IPS-NIHi11 (cell line): Measurements from ENCODE around the gene DLX3.
"Not testable (repeated sequence)": the region's sequence is repeated elsewhere in the genome, so short reads cannot be mapped to it uniquely, and the experiment has no call there.

Source experiments
- DNase-seq: peaks from one replicate; pipeline ENCODE4 v3.0.0; 2012; ENCODE audit warnings: mixed read lengths, low spot score

DLX3 gene

DNA sequence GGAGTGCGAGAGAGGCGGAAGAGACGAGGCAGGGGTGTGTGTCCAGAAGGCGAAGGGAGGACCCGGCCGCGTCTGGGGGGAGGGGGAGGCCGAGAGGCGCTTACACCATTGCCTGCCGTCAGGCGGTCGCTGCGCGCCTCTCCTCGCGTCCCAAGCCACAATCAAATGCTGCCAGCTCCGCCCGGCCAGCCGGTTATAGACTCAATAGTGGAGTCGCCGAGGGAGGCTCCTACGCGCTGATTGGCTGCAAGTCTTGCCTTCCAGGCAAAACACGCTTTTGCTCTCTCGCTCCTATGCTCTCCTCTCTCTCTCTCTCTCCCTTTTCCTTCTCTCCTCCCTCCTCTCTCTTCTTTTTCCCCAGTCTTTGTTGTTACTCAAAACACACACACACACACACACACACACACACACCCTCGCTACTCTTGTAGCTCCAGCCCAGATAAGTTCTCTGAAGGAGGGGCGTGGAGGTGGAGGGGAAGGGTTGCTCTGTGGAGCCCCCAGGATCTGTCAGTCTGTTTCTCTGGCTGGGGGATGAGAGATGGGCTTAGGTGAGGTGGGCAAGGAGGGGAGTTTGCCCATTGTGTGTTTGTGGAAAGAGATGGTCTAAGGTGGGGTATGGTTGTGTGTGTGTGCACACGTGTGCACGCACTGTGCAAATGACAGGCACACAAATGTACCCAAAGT lies at the start of gene DLX3:
Gene DLX3, minus strand, starts transcription at position 170 of the 684 bp plus-strand sequence. CDS start 226 bp downstream, outside the sequence.
- peak; percentile 88 for DNase-seq

DNA sequence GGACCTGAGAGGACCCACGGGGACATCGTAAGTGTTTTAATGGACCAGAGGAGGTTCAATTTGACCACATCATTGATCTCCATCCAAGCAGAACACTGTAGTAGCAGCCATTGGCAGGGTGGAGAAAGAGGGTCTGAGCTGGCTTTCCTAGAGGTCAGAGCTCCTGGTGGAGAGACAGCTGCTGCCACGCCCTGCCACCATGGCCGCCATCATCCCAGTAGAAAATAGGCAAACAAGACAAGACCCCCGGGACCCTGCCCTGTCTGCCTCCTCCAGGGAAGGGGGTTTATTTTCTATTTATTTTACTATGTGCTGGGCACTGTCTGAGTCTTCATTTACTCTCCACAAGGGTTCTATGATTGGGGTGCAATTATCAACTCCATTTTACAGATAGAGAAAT lies 49.5 kb upstream of the DLX3 start:
- no peak for DNase-seq

GRCh38 chr17:50043290-50044148 lies 48.5 kb upstream of the DLX3 start:
- DNase-seq: no peak

DNA sequence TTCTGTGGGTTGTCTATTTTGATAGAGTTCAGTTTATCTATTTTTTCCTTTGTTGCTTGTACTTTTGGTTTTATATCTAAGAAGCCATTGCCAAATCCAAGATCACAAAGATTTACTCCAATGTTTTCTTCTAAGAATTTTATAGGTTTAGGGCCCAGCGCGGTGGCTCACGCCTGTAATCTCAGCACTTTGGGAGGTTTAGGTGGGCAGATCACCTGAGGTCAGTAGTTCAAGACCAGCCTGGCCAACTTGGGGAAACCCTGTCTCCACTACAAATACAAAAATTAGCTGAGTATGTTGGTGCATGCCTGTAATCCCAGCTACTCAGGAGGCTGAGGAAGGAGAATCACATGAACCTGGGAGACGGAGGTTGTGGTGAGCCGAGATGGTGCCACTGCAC lies 47.2 kb upstream of the DLX3 start:
- no peak for DNase-seq

- not testable (repeated sequence) for DNase-seq
These were observed 45.5 kb upstream of the DLX3 start for GRCh38 chr17:50040496-50040895.

DNA sequence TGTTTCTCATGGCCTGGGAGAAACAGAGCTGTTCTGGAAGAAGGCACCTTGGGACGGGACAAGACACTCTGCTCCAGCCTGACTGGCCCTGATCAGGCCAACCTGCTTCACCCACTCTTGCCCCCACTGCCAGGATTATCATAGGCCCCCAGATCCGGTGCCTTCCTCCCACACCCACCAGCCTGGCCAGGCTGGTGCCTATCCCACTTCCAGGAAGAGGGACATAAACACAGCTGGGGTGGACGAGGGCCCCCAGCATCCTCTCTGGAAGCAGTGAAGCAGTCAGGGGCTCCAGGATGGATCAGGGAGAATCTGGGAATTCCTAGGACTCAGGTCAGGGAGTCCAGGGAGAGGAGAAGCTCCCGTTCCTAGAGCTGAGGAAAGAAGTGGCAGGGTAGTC lies 44.0 kb upstream of the DLX3 start:
- DNase-seq: no peak

GRCh38 chr17:50037321-50038107 lies 42.5 kb upstream of the DLX3 start:
- peak; percentile 53 for DNase-seq

DNA sequence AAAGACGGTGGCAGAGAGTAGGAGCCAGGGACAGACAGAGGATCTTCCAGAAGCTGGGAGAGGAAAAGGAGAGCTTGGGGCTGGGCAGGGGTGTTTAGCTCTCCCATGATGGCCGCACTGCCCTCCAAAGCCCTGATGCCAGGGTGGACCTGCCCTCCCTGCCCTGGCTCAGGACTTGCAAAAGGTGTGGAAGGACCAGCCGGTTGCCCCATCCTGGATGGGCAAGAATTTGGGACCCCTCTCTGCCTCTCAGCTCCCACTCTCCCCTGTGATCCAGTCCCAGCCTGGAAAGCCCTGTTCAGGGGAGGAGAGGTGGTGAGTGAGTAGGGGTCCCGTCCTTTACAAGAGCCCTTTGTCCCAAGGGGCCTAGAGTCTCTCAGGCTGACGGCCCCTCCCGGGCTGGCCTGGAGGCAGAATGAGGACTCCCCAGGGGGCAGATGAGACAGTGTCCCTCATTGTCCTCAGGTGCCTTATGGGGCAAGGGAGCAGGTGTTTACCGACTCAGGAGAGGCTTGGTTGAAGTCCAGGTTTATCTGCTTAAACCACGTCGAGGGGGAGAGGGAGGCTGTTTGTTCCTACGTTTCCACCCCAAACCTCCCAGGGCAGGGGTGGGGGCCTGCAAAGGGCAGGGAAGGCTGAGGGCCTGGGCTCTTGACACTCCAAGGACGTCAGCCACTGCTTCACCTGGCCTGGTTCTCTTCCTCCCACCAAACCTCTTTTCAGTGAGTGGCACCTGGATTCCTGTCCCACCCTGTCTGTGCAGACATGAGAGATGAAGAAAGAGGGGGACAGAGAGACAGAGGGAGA lies 41.6 kb upstream of the DLX3 start:
- DNase-seq: no peak

GRCh38 chr17:50035945-50036344 lies 40.9 kb upstream of the DLX3 start:
- DNase-seq: no peak

DNA sequence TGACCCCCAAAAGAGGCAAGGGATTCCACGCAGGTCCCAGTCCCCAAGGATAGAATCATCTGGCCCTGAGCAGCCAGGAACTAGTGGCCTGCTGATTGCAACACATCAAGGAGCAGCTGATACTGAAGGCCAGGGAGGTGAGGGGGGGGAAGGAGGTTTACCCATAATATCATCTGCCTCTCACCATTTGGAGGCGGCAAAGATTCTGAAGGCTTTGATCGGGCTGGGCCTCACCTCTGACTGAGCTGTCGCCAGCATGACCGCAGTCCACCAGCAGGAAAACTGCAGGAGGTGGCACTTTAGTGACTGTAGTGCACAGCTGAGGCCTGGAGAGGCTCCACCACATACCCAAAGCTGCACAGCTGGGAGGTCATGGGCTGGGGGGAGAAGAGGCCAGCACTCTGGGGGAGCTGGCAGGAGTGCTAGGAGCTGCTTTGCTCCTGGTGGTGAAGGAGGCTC lies 40.4 kb upstream of the DLX3 start:
- DNase-seq: no peak

- DNase-seq: no peak
These were observed 39.7 kb upstream of the DLX3 start for GRCh38 chr17:50034498-50035364.

- no peak for DNase-seq
These were observed 38.3 kb upstream of the DLX3 start for GRCh38 chr17:50033316-50033715.

- DNase-seq: no peak
These were observed 34.2 kb upstream of the DLX3 start for GRCh38 chr17:50029185-50029584.

DNA sequence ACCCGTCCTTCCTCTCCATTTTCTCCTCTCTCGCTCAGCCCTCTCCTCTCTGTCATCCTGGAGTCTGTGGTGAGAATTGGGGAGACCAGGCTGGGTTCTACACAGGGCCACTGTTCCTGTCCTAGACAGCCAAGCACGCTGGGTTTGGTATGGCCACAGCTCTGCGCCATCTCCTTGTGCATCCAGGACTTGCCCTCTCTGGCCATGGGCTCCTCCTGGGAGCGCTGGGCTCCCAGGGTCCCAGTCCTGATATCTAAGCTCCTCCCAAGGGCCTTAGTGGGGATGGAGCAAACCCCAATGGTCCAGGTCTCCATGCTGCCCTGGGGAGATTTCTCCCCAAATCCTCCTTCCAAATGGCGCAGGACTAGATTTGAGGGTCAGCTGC lies 33.7 kb upstream of the DLX3 start:
- no peak for DNase-seq

DNA sequence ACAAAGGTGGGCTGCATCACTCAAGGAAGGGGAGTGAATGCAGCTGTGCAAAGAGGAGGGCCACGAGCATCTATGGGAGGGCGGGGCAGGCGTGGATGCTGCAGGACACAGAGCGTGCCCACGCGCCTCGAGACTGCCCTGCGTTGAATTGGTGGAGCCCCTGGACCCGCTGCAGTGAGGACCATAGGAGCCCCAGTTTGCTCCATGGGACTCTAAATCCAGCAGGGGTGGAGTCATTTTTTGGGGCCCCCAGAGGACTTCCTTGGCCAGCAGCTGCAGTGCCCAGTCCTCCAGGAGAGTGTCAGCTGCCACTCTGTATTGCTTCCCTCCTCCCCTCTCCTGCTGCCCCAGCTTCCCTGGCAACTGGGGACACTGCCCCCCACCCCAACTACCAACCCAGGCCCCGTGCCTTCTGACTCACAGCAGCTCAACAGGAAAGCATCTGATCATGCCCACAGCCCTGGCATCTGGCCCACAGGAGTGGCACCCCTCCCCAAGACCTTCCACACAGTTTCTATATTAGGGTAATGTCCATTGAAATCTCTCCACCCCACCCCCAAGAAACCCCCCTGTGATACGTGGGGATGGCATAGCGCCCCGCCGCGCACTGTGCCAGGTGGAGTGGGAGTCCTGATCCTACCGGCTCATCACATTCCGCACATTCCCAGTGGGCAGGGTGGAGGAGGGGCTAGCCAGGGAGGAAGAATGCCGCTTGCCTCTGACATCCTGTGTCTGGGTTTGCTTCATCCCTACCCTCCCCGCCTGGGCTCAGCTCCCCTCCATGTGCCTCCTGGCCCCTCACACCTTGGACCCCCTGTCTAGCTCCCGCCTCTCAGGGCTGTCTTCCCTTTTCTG lies 33.1 kb upstream of the DLX3 start:
- peak; percentile 80 for DNase-seq

- no peak for DNase-seq
These were observed 32.3 kb upstream of the DLX3 start for GRCh38 chr17:50027172-50027880.

- peak; percentile 89 for DNase-seq
These were observed 31.8 kb upstream of the DLX3 start for GRCh38 chr17:50026837-50027171.

- no peak for DNase-seq
These were observed 31.1 kb upstream of the DLX3 start for GRCh38 chr17:50026046-50026675.

GRCh38 chr17:50024808-50025207 lies 29.8 kb upstream of the DLX3 start:
- no peak for DNase-seq
